K562 (cell line): ENCODE results near the gene WWOX. TPM values are rescaled to one million over a fixed set of nuclear protein-coding genes. Genes with fewer than 3 reads are reported as not detected.

Experiments used
- ATAC-seq: fragments of 200-7000 bp; cut with Tn5 transposase; 3 replicates; pipeline ENCODE4 v1.9.1; 2020; ENCODE audit warnings: moderate library complexity
- BruUV-seq: library from RNA; stranded (reverse); fragments of 400-500 nt; replicated peaks from 2 replicates; lab custom pipeline; 2021; lab: Mats Ljungman, UMichigan
- CTCF ChIA-PET: fragments of 300-600 bp; formaldehyde crosslinking; extraction: SDS; loops from one replicate; lab custom pipeline; 2021; ENCODE audit warnings: low intra/inter-chr PET ratio; lab: Yijun Ruan, JAX
- POLR2A ChIA-PET: fragments of 300-600, 350-650 bp; sonication (Branson Sonifier 250); formaldehyde crosslinking; extraction: SDS; loops from one replicate; lab custom pipeline; 2021; ENCODE audit warnings: antibody characterized with exemption, inconsistent platforms; lab: Yijun Ruan, JAX
- DNase-seq, 4 experiments: peaks; one replicate each; pipeline versions ENCODE4 v3.0.0 to v3.0.0-alpha.2; 2011 to 2018; ENCODE audit warnings: low spot score in 3 of 4, mixed read lengths in 3 of 4; ENCODE audit errors: extremely low read depth in 1 of 4
- FAIRE-seq: peaks from 2 replicates; lab custom pipeline; 2011; peaks lifted over from hg19 to GRCh38; lab: Jason Lieb, UNC
- H2AFZ ChIP-seq: 2 replicates; pipeline ENCODE4 v1.6.0; 2011; ENCODE audit warnings: low read depth, low read length, control low read depth, inconsistent platforms
- H3K27ac ChIP-seq: fragments of 200-600 bp; 3 replicates; pipeline ENCODE4 v1.8.0; 2011; ENCODE audit warnings: low read depth, mild to moderate bottlenecking, control low read depth, inconsistent platforms, low read length, moderate library complexity, mixed read lengths; ENCODE audit errors: extremely low read depth
- H3K27me3 ChIP-seq, 2 experiments: fragments of 300-600 bp in 1 of 2; 2 replicates in 1 of 2; 3 replicates in 1 of 2; pipeline versions ENCODE4 v1.6.0 to v1.8.0; 2011; ENCODE audit warnings: inconsistent platforms in 2 of 2, low read length in 2 of 2, mild to moderate bottlenecking in 1 of 2, mixed read lengths in 1 of 2, moderate library complexity in 1 of 2; ENCODE audit not compliant: control insufficient read depth in 2 of 2, insufficient read depth in 2 of 2
- H3K36me3 ChIP-seq: fragments of 300-600 bp; 3 replicates; pipeline ENCODE4 v1.8.0; 2011; ENCODE audit warnings: mild to moderate bottlenecking, low read length, inconsistent platforms; ENCODE audit not compliant: control insufficient read depth, insufficient read depth
- H3K4me1 ChIP-seq, 2 experiments: fragments of 200-600 bp in 1 of 2; replicated peaks in 1 of 2; 2 replicates in 1 of 2; 3 replicates in 1 of 2; pipeline versions ENCODE4 v1.5.1 to v1.8.0; 2011; ENCODE audit warnings: inconsistent platforms in 2 of 2, low read length in 2 of 2, mild to moderate bottlenecking in 1 of 2, mixed read lengths in 1 of 2, moderate library complexity in 1 of 2; ENCODE audit not compliant: control insufficient read depth in 2 of 2, insufficient read depth in 2 of 2
- H3K4me2 ChIP-seq: 2 replicates; pipeline ENCODE4 v1.6.1; 2011; ENCODE audit warnings: low read length, control low read depth, inconsistent platforms, mixed read lengths; ENCODE audit not compliant: insufficient read depth
- H3K4me3 ChIP-seq: fragments of 200-600 bp; sonication (generic), shearing (Covaris generic); 2 replicates; pipeline ENCODE4 v1.5.1; 2016; ENCODE audit warnings: control low read depth, inconsistent platforms
- H3K79me2 ChIP-seq: fragments of 200-600 bp; 3 replicates; pipeline ENCODE4 v1.8.0; 2011; ENCODE audit warnings: low read length, inconsistent platforms; ENCODE audit not compliant: control insufficient read depth, insufficient read depth
- H3K9ac ChIP-seq, 2 experiments: 2 replicates each; pipeline versions ENCODE4 v1.6.0 to v1.6.1; 2011; ENCODE audit warnings: low read depth in 2 of 2, low read length in 2 of 2, control low read depth in 1 of 2, inconsistent platforms in 1 of 2, mild to moderate bottlenecking in 1 of 2, mixed read lengths in 1 of 2; ENCODE audit not compliant: insufficient read depth in 1 of 2
- H3K9me1 ChIP-seq: one replicate; pipeline ENCODE4 v1.6.0; 2011; ENCODE audit warnings: inconsistent platforms, mild to moderate bottlenecking, low read length, moderate library complexity; ENCODE audit not compliant: control insufficient read depth, insufficient read depth
- H3K9me3 ChIP-seq: replicated peaks from 2 replicates; pipeline ENCODE4 v1.5.1; 2011; ENCODE audit warnings: low read depth, low read length, inconsistent platforms; ENCODE audit not compliant: control insufficient read depth, insufficient read depth
- H4K20me1 ChIP-seq: replicated peaks from 2 replicates; pipeline ENCODE4 v1.6.1; 2011; ENCODE audit warnings: low read length, inconsistent platforms, mixed read lengths; ENCODE audit not compliant: control insufficient read depth, insufficient read depth
- CCNT2 ChIP-seq: IDR thresholded peaks from 2 replicates; pipeline ENCODE4 v1.6.1; 2011; ENCODE audit warnings: borderline replicate concordance, low read depth, mild to moderate bottlenecking, moderate library complexity, mixed read lengths, low read length; ENCODE audit not compliant: insufficient read length; ENCODE audit errors: extremely low read depth
- KAT2B ChIP-seq: IDR thresholded peaks from one replicate; pipeline ENCODE4 v1.6.1; 2012; ENCODE audit warnings: low read depth, mild to moderate bottlenecking, control low read depth, inconsistent platforms, low read length, moderate library complexity
- LARP7 ChIP-seq: fragments of 450-650 bp; IDR thresholded peaks from 2 replicates; pipeline ENCODE4 v1.6.1; 2016
- NR3C1 ChIP-seq: sonication (generic); formaldehyde crosslinking; IDR thresholded peaks from 2 replicates; pipeline ENCODE4 v1.8.1; 2022; ENCODE audit warnings: missing genetic modification reagents
- POLR2AphosphoS5 ChIP-seq: IDR thresholded peaks from 2 replicates; pipeline ENCODE4 v1.6.1; 2011; ENCODE audit warnings: mild to moderate bottlenecking, low read depth, low read length, moderate library complexity; ENCODE audit not compliant: control insufficient read depth, insufficient read depth
- PRPF4 ChIP-seq: fragments of 200-400 bp; formaldehyde crosslinking; IDR thresholded peaks from one replicate; pipeline ENCODE4 v1.6.1; 2017; ENCODE audit warnings: low read length, low read depth, mild to moderate bottlenecking; ENCODE audit not compliant: insufficient read depth, poor library complexity, severe bottlenecking
- ZFP36 ChIP-seq: fragments of 150-350 bp; IDR thresholded peaks from 2 replicates; pipeline ENCODE4 v1.6.1; 2018; ENCODE audit warnings: low read length, low read depth; ENCODE audit not compliant: partially characterized antibody
- ZNF644 ChIP-seq: fragments of 200-800 bp; sonication (Bioruptor generic); IDR thresholded peaks from 2 replicates; pipeline ENCODE4 v1.6.1; 2016; ENCODE audit warnings: low read depth, missing genetic modification characterization, missing compliant biosample characterization
- ZNF780A ChIP-seq: fragments of 250-450 bp; sonication (Bioruptor Pico); IDR thresholded peaks from 2 replicates; pipeline ENCODE4 v1.5.0; 2021; ENCODE audit warnings: mild to moderate bottlenecking
- WGBS: fragments of 100-300 bp; shearing (Covaris generic); methylation state at CpG from one replicate; pipeline ENCODE4 v1.1.6; 2016; ENCODE audit warnings: low coverage, mixed read lengths; ENCODE audit not compliant: insufficient coverage; ENCODE audit errors: missing lambda C conversion rate; 5-methylcytosine and 5-hydroxymethylcytosine counted together
- in situ Hi-C: fragments of 300-500 bp; cut with MboI; formaldehyde crosslinking; loops from 4 replicates; pipeline ENCODE4 v1.15.0; 2018; ENCODE audit warnings: inconsistent platforms, mixed read lengths
- intact Hi-C: fragments of 100-400 bp; cut with micrococcal nuclease; formaldehyde crosslinking; loops from 2 replicates; pipeline ENCODE4 v1.14.2; 2022
- polyA plus RNA-seq, 8 experiments: library from polyadenylated mRNA; depleted of rRNA in 4 of 8; stranded (reverse) in 5 of 8; unstranded in 3 of 8; fragments of >200 nt; fragmentation: Nextera tagmentation in 2 of 8; fragmentation: Illumina TruSeq in 1 of 8; extraction: Ambion mirVana in 2 of 8; extraction: Trizol in 1 of 8; gene quantifications; 2 replicates each; pipeline versions ENCODE4 v1.2.1 to v1.2.3, GENCODE V29; 2011 to 2014; ENCODE audit warnings: inconsistent platforms in 1 of 8, missing spikeins in 1 of 8
- total RNA-seq, 7 experiments: library from RNA; depleted of rRNA in 6 of 7; stranded (reverse); fragments of >200 nt in 6 of 7; fragmentation: Illumina TruSeq in 2 of 7; extraction: Trizol in 2 of 7; gene quantifications; 2 replicates each; pipeline versions ENCODE4 v1.2.1 to v1.2.3, GENCODE V29; 2011 to 2021; ENCODE audit warnings: low replicate concordance in 1 of 7
- TF ChIP-seq, protein P1 (sequence below): sonication (generic); formaldehyde crosslinking; IDR thresholded peaks from 2 replicates; pipeline ENCODE4 v1.8.0; 2022; ENCODE audit warnings: mild to moderate bottlenecking, missing genetic modification reagents
- TF ChIP-seq, protein P2 (sequence below): fragments of 250-450 bp; sonication (Bioruptor Pico); IDR thresholded peaks from 2 replicates; pipeline ENCODE4 v1.8.0; 2021; ENCODE audit warnings: moderate library complexity, mild to moderate bottlenecking, inconsistent platforms

Gene WWOX
- total and polyA plus RNA-seq, 9 of the 15 experiments (the other 6 are each of a cell fraction or from before 2014, with no cell fraction given), result 1.6 to 22.7 (median 8.1) TPM

DNA sequence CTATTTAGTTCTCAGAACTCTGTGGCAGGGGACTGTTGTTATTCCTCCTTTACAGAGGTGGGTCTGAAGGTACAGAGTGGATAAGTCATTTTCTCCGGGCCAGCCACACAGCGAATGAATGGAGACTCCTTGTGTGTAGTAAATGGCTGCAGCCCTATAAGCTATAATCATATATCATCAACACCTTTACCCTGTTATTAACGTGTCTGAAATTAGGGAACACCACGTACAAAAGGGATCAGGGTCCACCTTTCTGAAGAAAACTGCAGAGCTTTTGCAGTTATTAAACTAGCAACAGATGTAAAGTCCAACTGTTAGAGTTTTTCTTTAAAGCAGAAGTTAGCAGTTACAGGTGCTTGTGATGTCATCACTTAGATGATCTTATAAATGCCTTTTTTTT, 804.4 kb downstream of the WWOX start:
- intact Hi-C loops, result no loop called here
- Histone ChIP-seq H3K9ac (no peak overlapping the region), H3K9me1 (no peaks in the 10 kb centered on the region), H3K36me3 (no peaks in the 10 kb centered on the region), H3K4me1 (no peaks in the 10 kb centered on the region), H3K4me3 (no peak overlapping the region), H4K20me1 (no peaks in the 10 kb centered on the region), H3K27me3 (peaks cover 6 to 9% of the 10 kb centered on the region in 2 experiments; a peak in 3 of 5 replicates), H2AFZ (no peak overlapping the region), H3K79me2 (no peaks in the 10 kb centered on the region), H3K27ac (no peak overlapping the region), H3K4me2 (no peak overlapping the region), H3K9me3 (no peaks in the 10 kb centered on the region)
- DNase-seq (no peak), FAIRE-seq (no peak), ATAC-seq (no peak)
- CTCF ChIA-PET, result no interaction called here
- POLR2A ChIA-PET, result interaction anchor here (0.9 kb wide), 1 partner anchor 17 kb away, joined by 3 read pairs; no protein-coding TSS in a partner anchor
- in situ Hi-C loops, result no loop called here
- no TSS peak for BruUV-seq
- TF ChIP-seq POLR2AphosphoS5 (no peak), PRPF4 (no peak), KAT2B (no peak), ZFP36 (no peak), NR3C1 (CRISPR knock-in tag) (no peak), ZNF644 (no peak), CCNT2 (no peak), LARP7 (no peak), ZNF780A (CRISPR knock-in tag) (no peak)
- TF ChIP-seq, protein P1, sequence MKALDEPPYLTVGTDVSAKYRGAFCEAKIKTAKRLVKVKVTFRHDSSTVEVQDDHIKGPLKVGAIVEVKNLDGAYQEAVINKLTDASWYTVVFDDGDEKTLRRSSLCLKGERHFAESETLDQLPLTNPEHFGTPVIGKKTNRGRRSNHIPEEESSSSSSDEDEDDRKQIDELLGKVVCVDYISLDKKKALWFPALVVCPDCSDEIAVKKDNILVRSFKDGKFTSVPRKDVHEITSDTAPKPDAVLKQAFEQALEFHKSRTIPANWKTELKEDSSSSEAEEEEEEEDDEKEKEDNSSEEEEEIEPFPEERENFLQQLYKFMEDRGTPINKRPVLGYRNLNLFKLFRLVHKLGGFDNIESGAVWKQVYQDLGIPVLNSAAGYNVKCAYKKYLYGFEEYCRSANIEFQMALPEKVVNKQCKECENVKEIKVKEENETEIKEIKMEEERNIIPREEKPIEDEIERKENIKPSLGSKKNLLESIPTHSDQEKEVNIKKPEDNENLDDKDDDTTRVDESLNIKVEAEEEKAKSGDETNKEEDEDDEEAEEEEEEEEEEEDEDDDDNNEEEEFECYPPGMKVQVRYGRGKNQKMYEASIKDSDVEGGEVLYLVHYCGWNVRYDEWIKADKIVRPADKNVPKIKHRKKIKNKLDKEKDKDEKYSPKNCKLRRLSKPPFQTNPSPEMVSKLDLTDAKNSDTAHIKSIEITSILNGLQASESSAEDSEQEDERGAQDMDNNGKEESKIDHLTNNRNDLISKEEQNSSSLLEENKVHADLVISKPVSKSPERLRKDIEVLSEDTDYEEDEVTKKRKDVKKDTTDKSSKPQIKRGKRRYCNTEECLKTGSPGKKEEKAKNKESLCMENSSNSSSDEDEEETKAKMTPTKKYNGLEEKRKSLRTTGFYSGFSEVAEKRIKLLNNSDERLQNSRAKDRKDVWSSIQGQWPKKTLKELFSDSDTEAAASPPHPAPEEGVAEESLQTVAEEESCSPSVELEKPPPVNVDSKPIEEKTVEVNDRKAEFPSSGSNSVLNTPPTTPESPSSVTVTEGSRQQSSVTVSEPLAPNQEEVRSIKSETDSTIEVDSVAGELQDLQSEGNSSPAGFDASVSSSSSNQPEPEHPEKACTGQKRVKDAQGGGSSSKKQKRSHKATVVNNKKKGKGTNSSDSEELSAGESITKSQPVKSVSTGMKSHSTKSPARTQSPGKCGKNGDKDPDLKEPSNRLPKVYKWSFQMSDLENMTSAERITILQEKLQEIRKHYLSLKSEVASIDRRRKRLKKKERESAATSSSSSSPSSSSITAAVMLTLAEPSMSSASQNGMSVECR (CRISPR knock-in tag), result no peak
- TF ChIP-seq, protein P2, sequence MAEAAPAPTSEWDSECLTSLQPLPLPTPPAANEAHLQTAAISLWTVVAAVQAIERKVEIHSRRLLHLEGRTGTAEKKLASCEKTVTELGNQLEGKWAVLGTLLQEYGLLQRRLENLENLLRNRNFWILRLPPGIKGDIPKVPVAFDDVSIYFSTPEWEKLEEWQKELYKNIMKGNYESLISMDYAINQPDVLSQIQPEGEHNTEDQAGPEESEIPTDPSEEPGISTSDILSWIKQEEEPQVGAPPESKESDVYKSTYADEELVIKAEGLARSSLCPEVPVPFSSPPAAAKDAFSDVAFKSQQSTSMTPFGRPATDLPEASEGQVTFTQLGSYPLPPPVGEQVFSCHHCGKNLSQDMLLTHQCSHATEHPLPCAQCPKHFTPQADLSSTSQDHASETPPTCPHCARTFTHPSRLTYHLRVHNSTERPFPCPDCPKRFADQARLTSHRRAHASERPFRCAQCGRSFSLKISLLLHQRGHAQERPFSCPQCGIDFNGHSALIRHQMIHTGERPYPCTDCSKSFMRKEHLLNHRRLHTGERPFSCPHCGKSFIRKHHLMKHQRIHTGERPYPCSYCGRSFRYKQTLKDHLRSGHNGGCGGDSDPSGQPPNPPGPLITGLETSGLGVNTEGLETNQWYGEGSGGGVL (CRISPR knock-in tag), result no peak
- WGBS, result 1% methylated on average over 4 of the region's 4 CpGs
